Subcutaneous adipose tissue (tissue), 4 donors: Measurements from ENCODE around the gene PRKG1. TPM values are rescaled to one million over a fixed set of nuclear protein-coding genes. Genes with fewer than 3 reads are reported as not detected.

Source experiments
- CTCF ChIP-seq: fragments of 450-650 bp; IDR thresholded peaks from one replicate; pipeline ENCODE4 v1.5.1; 2016; ENCODE audit warnings: low read depth, mild to moderate bottlenecking, control low read depth, antibody characterized with exemption, moderate library complexity
- total RNA-seq, 4 donors: library from RNA; depleted of rRNA; stranded (reverse); fragments of >200 nt; gene quantifications; one replicate each; pipeline ENCODE4 v1.1.0, GENCODE V29; 2016

PRKG1 gene
- total RNA-seq, 4 donors from 2014 or later, result 7.6 to 17.2 (median 10.7) TPM

DNA sequence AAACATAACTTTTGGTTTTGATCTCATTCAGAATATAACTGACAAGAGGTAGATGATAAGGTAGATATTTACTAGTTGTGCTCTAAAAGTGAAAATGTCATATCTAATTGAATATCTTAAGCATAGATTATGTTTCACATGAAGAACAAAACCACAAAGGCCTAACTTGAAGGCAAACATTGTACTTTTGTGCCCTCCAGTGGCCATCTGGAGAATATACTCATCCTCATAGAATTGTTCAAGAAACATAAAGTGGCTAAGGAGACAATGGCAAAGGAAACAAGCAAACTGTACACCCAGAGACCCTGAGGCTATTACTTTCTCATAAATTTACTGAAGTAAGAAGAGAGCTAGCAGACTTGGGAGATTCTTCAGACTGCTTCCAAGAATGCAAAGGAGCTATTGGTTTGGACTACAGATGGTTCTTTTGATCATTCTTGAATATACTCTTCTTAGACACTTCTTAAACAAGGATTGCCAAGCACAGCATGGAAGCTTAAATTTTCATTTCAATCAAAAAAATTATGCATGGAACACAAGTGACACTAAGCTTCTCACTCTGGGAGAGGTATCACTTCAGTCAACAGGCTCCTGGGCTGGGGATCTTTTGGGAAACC is 1141.6 kb downstream of the PRKG1 start:
- no peak for TF ChIP-seq CTCF

DNA sequence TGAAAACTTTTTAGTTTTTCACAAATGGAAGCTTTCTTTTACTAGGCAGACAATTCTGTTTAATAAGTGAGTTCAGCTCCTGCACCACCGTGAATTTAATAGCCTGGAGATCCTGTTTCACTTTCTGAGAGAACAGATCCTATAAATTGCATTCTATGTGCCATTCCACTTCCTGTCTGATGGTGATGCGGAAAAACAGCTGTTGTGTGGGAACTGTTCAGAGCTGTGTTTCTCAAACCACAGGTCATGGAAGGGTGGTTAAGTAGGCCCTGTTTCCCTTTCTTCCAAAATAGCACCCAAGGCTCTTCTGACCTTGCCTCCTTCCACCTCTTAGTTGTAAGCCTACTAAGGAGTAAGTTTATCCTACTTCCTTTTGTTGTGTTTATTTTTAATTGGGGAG is 1142.6 kb downstream of the PRKG1 start:
- TF ChIP-seq CTCF, result no peak

DNA sequence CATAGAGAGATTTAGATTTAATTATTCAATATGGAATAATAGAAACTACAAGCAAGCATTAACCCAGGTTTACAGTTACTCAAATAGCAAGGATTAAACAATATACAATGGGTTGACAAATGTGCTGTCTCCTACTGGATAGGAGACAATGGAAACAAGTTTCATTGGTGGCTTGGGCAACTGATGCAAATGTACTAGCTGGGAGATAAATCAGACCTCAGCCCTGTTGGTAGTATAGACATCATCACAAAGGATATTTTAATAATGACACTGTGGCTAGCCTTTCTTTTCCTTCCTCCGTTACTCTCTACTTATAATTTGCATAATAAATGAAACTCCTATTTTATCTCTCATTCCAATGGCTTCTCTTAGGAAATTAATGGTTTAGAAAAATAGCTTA is 1143.2 kb downstream of the PRKG1 start:
- no peak for TF ChIP-seq CTCF

DNA sequence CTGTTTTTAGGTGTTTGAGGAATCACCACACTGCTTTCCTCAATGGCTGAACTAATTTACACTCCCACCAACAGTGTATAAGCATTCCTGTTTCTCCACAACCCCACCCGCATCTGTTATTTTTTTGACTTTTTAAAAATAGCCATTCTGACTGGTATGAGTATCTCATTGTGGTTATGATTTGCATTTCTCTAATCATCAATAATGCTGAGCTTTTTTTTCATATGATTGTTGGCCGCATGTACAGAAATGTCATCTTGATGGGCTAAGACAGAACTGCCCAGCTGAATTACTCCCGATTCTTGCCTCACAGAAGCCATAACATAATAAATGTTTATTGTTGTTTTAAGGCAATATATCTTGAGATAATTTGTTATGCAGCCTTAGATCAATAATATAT is 1146.7 kb downstream of the PRKG1 start:
- TF ChIP-seq CTCF, result no peak

GRCh38 chr10:52221923-52222322 is 1147.6 kb downstream of the PRKG1 start:
- no peak for TF ChIP-seq CTCF

DNA sequence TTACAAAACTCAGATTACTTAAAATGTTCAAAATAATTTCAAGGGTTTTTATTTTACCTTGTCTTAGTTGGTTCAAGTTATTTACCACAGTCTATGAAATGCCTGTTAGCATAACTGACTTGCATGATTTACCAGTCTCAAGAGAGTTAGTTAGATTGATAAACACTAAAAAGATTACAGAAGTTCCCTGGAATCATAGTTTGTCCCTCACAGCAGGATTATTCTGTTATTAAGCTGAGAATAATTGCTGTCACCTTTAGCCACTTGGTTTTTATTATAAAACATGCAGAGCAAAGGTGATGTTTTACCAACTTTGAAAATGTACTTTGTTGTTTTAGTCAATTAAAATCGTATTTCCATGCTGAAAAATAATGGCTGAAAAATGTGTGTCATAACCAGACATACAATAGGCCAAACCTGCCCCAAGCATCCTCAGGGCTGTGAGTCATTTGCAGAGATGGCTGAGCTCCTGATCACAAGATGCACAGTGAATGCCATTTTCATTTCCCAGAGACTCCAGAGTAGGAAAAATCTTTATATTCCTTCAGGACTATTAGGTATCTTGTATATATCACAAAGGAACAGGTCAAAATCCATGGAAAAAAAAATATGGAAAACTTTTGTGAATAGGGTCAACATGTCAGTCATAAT is 1152.0 kb downstream of the PRKG1 start:
- TF ChIP-seq CTCF, result no peak

- TF ChIP-seq CTCF, result no peak
Observed at GRCh38 chr10:52228556-52228955, 1154.3 kb downstream of the PRKG1 start.
